GM18519 (cell line): ENCODE results near the gene DNASE1L1.
"Not testable (repeated sequence)": the region's sequence is repeated elsewhere in the genome, so short reads cannot be mapped to it uniquely, and the experiment has no call there.

Experiments
- ATAC-seq: cut with Tn5 transposase; IDR thresholded peaks from one replicate; pipeline ENCODE4 v1.9.1; 2021; ENCODE audit warnings: mild to moderate bottlenecking, moderate library complexity; ENCODE audit not compliant: unreplicated experiment, low FRiP score

Gene DNASE1L1

GRCh38 chrX:154411981-154412340 is 2.9 kb upstream of the DNASE1L1 start:
- no peak for ATAC-seq

GRCh38 chrX:154408659-154409221 is 314 bp downstream of the DNASE1L1 start:
- no peak for ATAC-seq

GRCh38 chrX:154404625-154405192 is 4.3 kb downstream of the DNASE1L1 start:
- ATAC-seq = no peak

GRCh38 chrX:154403858-154404257 is 5.2 kb downstream of the DNASE1L1 start:
- no peak for ATAC-seq

- no peak for ATAC-seq
Measured at GRCh38 chrX:154403192-154403591, 5.9 kb downstream of the DNASE1L1 start.

GRCh38 chrX:154402622-154403127 is 6.4 kb downstream of the DNASE1L1 start:
- no peak for ATAC-seq

- ATAC-seq = no peak
Measured at GRCh38 chrX:154401918-154402621, 7.0 kb downstream of the DNASE1L1 start.

GRCh38 chrX:154401045-154401799 is 7.8 kb downstream of the DNASE1L1 start:
- ATAC-seq = no peak

GRCh38 chrX:154400369-154400817 is 8.7 kb downstream of the DNASE1L1 start:
- ATAC-seq = not testable (repeated sequence)

GRCh38 chrX:154399527-154400368 is 9.3 kb downstream of the DNASE1L1 start:
- no peak for ATAC-seq

GRCh38 chrX:154398668-154399526 is 10.2 kb downstream of the DNASE1L1 start:
- no peak for ATAC-seq

GRCh38 chrX:154397888-154398667 is 11.0 kb downstream of the DNASE1L1 start, which contains the start of gene RPL10:
Gene RPL10, plus strand, starts transcription at chrX:154398377. Its CDS starts 143 bp downstream, at chrX:154398520.
- ATAC-seq = peak; percentile 77

- ATAC-seq = no peak
Measured at GRCh38 chrX:154396973-154397887, 11.8 kb downstream of the DNASE1L1 start.

GRCh38 chrX:154396363-154396762 is 12.7 kb downstream of the DNASE1L1 start:
- ATAC-seq = not testable (repeated sequence)

- peak; percentile 53 for ATAC-seq
Measured at GRCh38 chrX:154389812-154390747, 19.0 kb downstream of the DNASE1L1 start.

- not testable (repeated sequence) for ATAC-seq
Measured at GRCh38 chrX:154388649-154389048, 20.4 kb downstream of the DNASE1L1 start.
